ENCODE data around the gene ZNF710. TPM values are rescaled to one million over a fixed set of nuclear protein-coding genes. Genes with fewer than 3 reads are reported as not detected.

The ZNF710 gene
- total and polyA plus RNA-seq, 2 of the 8 experiments (the other 6 are each of a cell fraction or from before 2014, with no cell fraction given): 10.5 to 24.0 TPM

- H3K4ac ChIP-seq (replicated peaks; ENCODE audit: insufficient read length, low read depth, low read length): no peak overlapping the region
- no peak overlapping the region for H4K8ac ChIP-seq (ENCODE audit: extremely low read depth, insufficient read depth, low read length)
- H2AFZ ChIP-seq (ENCODE audit: low read length): no peak overlapping the region
- H3K9ac ChIP-seq (replicated peaks in 1 of 4; ENCODE audit: extremely low read depth in 1 of 4, low read depth in 3 of 4, low read length in 3 of 4): no peak overlapping the region
- H3K9me3 ChIP-seq (ENCODE audit: insufficient read depth in 2 of 2, low read depth in 1 of 2, low read length in 1 of 2): no peaks in the 10 kb centered on the region
- no peak overlapping the region for H2BK5ac ChIP-seq (ENCODE audit: low read depth, low read length)
- H3K27ac ChIP-seq (ENCODE audit: low read depth, low read length): no peak overlapping the region
- H4K5ac ChIP-seq (ENCODE audit: insufficient read length, low read depth, low read length): no peak overlapping the region
- peaks cover 0 to 16% of the 10 kb centered on the region in 2 experiments; a peak in 1 of 4 replicates for H3K79me2 ChIP-seq (ENCODE audit: control insufficient read depth in 1 of 2, insufficient read depth in 2 of 2, low read length in 2 of 2)
- no peak overlapping the region for H2BK20ac ChIP-seq (ENCODE audit: low read length)
- H3K14ac ChIP-seq (ENCODE audit: insufficient read length): no peak overlapping the region
- H3K23me2 ChIP-seq (ENCODE audit: low read depth, low read length): no peaks in the 10 kb centered on the region
- TF ChIP-seq POU5F1 (IDR thresholded peaks at IDR 0.05; ENCODE audit: low read depth, low read length) (no peak), GABPA (IDR thresholded peaks at IDR 0.05; ENCODE audit: borderline replicate concordance, insufficient read depth, low read length) (no peak), SRF (IDR thresholded peaks at IDR 0.05; ENCODE audit: low read depth, low read length) (no peak)
- POLR2A ChIA-PET (ENCODE audit: partially characterized antibody): interaction anchor here (1.0 kb wide), 1 partner anchor 307 kb away, joined by 3 read pairs; no protein-coding TSS in a partner anchor
- no peaks in the 10 kb centered on the region for H3K36me3 ChIP-seq (ENCODE audit: control insufficient read depth in 2 of 4, insufficient read depth in 4 of 4, low read length in 3 of 4)
- H4K20me1 ChIP-seq (replicated peaks in 1 of 2; ENCODE audit: control insufficient read depth in 1 of 2, insufficient read depth in 2 of 2, low read length in 2 of 2): peaks cover 0 to 11% of the 10 kb centered on the region in 2 experiments
- 68% methylated on average over 2 of the region's 2 CpGs; no CpG with 5 or more reads in 1 of the 2 experiments for WGBS, 2 experiments (ENCODE audit: extremely low coverage in 1 of 2, insufficient coverage in 1 of 2, insufficient read length in 1 of 2, insufficient replicate concordance in 2 of 2, low coverage in 1 of 2, low lambda C conversion rate in 2 of 2, missing lambda C conversion rate in 1 of 2)
- no peak overlapping the region for H4K91ac ChIP-seq (replicated peaks; ENCODE audit: insufficient read length, low read length)
- H3K23ac ChIP-seq (ENCODE audit: insufficient read length): no peak overlapping the region
- H3K56ac ChIP-seq (replicated peaks; ENCODE audit: insufficient read length, low read depth, low read length): no peak overlapping the region
- 0 out of 8 replicates have a peak overlapping the region, but pooled peaks of 1 of the 4 experiments have one; percentile 2 for H3K4me3 ChIP-seq (ENCODE audit: extremely low read depth in 1 of 4, insufficient read depth in 2 of 4, low read depth in 3 of 4, low read length in 4 of 4)
- peaks cover 7% of the 10 kb centered on the region; the same call in 1 of the 2 replicates for H3K79me1 ChIP-seq (ENCODE audit: low read depth, low read length)
- H2BK12ac ChIP-seq (ENCODE audit: low read depth, low read length): no peak overlapping the region
- no peak for FAIRE-seq
- H3K4me1 ChIP-seq (replicated peaks in 1 of 4; ENCODE audit: control insufficient read depth in 3 of 4, insufficient read depth in 4 of 4, low read length in 3 of 4): peaks cover 0 to 3% (median 0%) of the 10 kb centered on the region in 4 experiments; a peak in 3 of 7 replicates
- H3K18ac ChIP-seq (ENCODE audit: extremely low read depth, low read length): no peak overlapping the region
- no peaks in the 10 kb centered on the region for H3K27me3 ChIP-seq (replicated peaks in 1 of 4; ENCODE audit: control insufficient read depth in 3 of 4, extremely low read depth in 1 of 4, insufficient read depth in 3 of 4, low read length in 3 of 4)
- CTCF ChIA-PET (ENCODE audit: partially characterized antibody): no interaction called here
- no peak overlapping the region for H3K4me2 ChIP-seq (ENCODE audit: insufficient read depth in 1 of 2, low read depth in 2 of 2, low read length in 2 of 2)
- no peak overlapping the region for H2BK120ac ChIP-seq (replicated peaks; ENCODE audit: low read depth, low read length)
- no peak for DNase-seq (ENCODE audit: low read depth in 1 of 2, low spot score in 2 of 2)
- no peak overlapping the region for H2BK15ac ChIP-seq (ENCODE audit: low read length)
- no peak overlapping the region for H2AK5ac ChIP-seq (ENCODE audit: low read depth, low read length)
Measured at GRCh38 chr15:90025489-90026033, 24.4 kb downstream of the ZNF710 start.

All from H1 (cell line).